Urothelium cell line (cell line): Measurements from ENCODE around the gene CEP57L1.

Experiments
- DNase-seq: peaks from one replicate; pipeline ENCODE4 v3.0.0; 2011; ENCODE audit warnings: low spot score, mixed read lengths
- FAIRE-seq: peaks from 2 replicates; lab custom pipeline; 2011; peaks lifted over from hg19 to GRCh38; lab: Jason Lieb, UNC

The CEP57L1 gene

DNA sequence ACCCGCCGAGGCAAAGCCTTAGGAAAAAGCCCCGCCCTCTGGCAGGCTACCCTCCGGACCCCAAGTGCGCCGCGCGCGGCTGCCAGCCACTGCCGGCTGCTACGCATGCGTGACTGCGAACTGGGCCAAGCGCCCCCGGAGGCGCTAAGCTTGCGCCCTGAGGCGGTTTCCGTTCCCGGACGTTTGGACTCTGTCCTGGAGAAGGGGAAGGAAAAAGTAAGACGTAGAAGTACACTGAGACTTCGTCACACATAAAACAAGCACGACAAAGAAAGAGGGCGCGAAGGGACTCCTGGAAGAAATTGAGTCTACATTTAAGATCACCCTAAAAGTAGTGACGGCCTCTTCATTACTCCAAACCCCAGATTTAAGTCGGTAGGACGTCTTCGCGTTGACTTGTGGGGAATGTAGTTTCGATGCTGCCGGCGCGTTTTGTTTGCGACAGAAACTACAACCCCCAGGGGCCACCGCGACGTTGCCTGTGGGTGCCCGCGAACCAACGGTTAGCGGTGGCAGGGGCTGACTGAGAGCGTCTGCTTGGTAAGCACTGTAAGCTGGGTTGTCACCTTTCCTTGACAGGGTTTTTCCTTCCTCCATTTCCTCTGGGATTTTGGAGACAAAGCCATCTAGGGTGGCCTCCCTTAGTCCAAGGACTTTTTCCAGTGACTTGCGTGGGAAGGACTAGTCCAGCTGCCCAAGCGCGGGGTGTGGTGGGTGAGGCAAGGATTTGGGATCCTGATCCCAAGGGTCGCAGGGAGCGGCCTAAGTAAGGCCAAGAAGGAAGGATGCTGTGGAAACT lies at the start of gene CEP57L1:
Gene CEP57L1, plus strand, starts transcription at position 472 of the 799 bp plus-strand sequence. CDS start 49,715 bp downstream, outside the sequence.
- no peak for FAIRE-seq
- DNase-seq = peak; percentile 76

DNA sequence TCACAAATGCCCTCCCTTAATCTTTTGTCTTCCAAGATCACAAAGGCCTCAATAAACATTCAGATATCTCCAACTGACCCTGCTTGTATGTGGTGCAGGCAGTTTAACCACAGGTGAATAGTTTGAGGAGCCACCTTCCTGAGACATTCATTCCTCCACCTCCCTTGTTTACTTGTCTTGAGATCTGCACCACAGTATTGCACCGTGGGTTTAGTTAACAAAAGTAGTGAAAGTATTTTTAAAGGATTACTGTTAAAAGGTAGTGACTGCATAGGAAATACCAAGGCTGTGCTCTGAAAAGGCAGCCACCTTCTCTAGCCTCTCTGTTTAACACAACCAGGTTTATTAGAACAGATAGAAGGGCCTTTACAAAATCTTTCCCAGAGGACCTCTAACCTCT lies 47.1 kb upstream of the CEP57L1 start:
- DNase-seq (no peak), FAIRE-seq (no peak)

DNA sequence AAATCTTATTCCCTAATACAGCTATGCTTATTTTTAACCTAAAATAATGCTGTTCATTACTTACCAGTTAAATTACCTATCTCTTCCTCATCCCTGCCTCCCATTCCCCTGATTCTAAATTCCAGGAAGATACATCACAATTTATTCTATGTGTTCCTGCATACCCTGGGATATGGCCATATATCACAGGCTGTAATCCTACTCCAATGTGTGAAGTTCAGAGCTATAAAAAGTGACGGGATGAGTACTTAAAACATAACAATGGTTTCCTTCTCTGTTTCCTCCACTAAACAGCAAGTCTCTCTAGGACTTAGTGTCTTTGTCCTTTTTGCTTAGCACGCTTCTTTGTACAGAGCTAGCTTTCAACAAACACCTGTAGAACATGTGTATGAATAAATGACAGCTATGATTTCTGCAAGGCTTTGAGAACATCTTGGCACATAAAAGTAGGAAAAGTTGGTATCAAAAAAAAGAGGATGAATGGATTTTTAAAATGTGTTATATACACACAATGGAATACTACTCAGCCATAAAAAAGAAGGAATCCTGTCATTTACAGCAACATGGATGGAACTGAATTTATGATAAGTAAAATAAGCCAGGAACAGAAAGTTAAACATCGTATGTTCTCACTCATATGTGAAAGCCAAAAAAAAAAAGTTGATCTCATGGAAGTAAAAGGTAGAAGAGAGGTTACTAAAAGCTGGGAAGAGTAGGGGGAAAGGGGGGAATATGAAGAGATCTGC lies 46.5 kb upstream of the CEP57L1 start:
- DNase-seq (no peak), FAIRE-seq (no peak)

DNA sequence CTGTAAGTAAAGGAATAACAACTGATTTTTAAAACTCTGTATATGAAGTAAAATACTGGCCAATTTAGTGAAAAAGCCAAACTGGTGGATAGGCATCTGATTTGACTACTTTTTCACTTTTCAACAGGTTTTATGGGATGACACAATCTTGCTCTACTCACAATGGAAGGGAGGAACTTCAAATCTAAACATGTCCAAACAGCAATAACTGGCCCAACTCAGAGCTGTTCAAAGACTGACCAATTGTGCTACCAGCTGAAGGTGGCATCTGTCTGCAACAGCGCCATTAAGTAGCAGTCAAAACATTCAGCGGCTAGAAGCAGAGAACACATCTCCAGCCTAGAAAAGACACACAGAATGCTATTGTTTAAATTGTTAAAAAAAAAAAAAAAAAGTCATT lies 45.3 kb upstream of the CEP57L1 start:
- FAIRE-seq (no peak), DNase-seq (no peak)

DNA sequence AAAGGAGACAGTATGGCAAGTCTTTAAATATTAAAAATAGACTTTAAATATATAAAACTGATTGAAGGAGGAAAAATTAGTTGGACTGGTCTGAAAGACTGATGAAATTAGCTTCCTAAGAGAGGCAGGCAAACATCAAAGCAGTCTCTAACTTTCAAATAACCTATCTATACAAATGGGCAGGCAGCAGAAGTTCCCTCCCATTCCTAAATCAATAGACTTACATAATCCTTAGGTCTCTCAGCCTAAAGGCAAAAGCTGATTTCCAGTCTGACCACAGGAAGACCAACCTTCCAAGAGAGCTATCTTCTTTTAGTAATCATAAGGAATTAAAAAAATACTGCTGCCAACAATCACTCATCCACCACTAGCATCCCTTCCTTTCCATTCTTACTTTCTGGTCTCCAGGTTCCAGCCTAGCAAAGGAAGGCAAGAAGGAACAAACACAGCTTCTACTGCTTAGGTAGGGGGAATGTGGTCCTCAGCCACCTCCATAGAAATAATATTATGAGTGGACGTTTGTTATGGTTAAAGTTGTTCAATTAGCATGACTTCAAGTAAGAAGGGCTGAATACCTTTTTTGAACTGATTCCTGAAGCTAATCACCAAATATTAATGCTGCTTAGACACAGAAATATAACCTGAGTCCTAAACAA lies 44.7 kb upstream of the CEP57L1 start:
- no peak for FAIRE-seq
- DNase-seq = no peak

DNA sequence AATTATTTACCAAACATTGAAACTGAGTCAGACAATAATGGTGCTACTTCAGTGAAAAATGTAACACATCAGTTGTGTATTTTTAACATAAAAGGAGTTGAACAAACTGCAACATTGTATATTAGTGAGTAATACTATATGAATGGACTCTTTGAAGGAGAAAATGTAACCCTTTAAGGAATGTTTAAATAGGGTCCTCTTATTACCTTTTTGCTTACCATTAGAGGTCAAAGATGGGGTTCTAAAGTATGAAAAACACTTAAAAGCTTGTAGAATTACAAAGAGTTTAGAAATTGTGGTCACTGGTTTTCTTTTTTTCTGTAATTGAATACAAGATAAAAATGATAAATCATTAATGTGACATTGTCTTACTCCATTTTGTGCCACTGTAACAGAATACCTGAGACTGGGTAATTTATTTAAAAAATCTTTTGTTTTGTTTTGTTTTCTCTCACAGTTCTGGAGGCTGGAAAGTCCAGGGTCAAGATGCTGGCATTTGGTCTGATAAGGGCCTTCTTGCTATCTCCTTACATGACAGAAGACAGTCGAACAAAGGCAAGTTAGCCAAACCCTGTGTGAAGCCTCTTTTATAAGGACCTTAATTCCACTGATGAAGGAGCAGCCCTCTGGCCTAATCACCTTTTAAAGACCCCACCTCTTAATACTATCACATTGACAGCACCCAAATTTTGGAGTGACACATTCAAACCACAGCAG lies 43.8 kb upstream of the CEP57L1 start:
- no peak for DNase-seq
- no peak for FAIRE-seq

DNA sequence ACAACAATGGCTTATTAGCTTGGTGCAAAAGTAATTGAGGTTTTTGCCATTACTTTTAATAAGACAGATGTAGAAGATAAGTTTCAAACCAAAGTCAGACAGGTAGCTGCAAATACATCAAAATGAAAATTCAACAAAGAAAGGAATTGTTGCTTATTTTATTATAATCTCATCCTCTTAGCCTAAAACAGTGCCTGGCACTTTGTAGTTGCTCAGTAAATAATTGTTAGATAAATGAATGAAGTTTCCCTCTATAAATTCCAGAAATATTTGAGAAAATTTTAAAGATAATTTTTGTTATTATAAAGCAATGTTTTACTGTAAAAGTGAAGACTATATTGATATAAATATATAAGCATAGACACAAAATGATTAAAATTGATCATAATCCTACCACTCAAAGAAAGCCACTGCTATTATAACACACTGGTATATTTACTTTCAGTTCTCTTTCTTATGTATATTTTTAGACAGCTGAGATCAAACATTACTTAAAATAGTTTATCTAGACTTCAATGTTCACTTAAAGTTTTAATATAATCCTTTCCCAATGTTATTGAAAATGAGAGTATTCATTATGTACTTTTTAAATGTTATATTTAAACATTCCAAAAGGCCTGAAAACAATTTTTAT lies 43.2 kb upstream of the CEP57L1 start:
- DNase-seq (no peak), FAIRE-seq (no peak)

DNA sequence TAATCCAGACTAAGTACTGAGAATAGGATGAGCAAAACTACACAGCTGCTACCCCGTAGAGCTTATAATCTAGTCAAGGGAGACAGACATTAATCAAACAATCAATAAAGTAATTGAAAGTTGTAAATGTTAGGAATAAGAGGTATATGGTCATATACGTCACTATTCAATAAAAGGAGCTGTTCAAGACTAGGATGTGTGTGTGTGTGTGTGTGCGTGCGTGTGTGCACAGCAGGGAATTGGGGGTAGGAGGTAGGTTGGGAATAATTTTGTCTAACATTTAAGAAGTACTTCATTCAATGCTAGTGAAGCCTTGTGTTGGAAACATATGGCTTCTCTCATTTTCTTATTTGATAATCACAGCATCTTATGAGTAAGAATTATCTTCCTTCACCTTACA lies 42.5 kb upstream of the CEP57L1 start:
- FAIRE-seq (no peak), DNase-seq (no peak)

DNA sequence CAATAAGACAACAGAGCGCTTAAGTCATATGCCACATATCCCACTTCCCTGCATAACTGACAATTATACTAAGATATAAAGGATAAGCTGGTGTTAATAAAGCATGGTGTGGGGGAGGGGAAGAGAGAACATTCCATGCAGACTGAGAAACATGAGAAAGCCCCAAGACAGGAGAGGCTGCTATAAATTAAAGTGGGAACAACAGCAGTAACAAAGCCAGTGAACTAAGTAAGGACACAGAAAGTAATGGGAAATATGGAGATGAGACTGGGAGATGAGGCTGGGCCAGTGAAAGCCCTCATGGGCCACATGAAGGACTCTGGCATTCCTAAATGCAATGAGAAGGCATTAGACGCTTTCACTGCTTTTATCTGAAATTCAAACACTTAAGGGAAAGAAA lies 42.0 kb upstream of the CEP57L1 start:
- DNase-seq (no peak), FAIRE-seq (no peak)

DNA sequence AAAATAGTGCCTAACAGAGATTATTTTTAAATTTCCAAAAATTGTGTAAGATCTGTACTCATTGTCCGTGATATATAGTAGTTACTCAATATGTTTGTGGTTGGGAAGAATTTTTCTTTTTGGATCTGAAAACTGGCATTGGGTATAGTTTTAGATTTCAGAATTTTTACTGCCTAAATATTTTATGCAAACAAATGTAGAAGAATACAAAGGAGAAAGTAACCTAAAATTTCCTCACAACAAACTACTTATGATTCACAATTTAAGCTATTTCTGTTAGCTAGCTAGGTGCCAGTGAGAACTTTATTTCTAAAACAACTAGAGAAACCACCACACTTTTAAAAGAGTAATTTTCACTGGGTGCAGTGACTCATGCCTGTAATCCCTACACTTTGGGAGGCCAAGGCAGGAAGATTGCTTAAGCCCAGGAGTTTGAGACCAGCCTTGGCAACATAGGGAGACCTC lies 39.5 kb upstream of the CEP57L1 start:
- FAIRE-seq (no peak), DNase-seq (no peak)

DNA sequence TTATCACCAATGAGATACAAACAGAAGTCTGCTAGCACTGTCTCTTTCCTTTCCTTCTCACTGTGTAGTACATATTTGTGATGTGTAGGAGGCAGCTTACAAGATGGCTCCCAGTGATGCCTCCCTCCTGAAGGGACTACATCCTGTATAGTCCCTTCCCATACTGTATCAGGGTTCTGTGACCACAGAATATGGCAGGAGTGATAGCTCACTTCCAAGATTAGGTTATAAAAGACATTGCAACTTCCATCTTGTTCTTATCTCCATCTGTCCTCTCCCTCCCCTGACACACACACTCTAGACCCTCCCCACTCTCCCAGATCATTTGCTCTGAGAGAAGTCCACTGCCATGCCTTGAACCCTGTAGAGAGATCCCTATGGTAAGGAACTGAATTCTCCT lies 38.6 kb upstream of the CEP57L1 start:
- FAIRE-seq = no peak
- no peak for DNase-seq

DNA sequence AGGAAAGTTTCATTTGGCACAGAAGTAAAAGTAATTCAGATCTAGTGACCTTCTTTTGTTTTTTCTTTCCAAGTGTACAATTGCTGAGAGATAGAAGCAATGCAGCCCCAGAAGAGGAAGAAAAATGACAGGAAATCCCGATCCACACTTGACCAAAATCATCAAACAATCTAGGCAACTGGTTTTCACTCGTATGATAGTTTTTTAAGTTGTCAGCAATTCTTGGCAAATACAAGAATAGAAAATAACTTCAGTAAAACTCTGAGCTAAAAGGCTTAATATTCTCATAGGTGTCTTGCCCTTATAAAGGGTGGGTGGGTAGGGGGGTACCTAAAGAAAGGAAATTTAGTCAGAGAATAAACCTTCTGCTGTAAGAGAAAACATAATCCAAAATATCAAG lies 36.7 kb upstream of the CEP57L1 start:
- DNase-seq (no peak), FAIRE-seq (no peak)

DNA sequence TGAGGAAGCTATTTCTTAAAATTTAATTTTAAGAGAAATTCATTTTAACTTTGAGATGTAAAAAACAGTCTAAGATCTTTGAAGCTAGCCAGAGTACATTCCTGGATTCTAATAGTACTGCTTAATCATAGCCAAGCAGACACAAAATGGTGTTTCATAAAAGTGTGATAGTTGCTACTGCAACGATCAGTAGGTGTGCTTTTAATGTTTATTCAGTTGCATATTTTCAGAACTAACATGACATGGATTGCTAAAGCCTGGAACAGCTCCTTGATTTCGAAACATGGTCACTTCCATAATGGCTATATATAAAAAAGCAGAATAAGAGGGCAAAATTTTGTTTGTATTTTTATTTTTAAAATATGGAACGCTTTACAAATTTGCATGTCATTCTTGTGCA lies 36.2 kb upstream of the CEP57L1 start:
- no peak for FAIRE-seq
- no peak for DNase-seq

DNA sequence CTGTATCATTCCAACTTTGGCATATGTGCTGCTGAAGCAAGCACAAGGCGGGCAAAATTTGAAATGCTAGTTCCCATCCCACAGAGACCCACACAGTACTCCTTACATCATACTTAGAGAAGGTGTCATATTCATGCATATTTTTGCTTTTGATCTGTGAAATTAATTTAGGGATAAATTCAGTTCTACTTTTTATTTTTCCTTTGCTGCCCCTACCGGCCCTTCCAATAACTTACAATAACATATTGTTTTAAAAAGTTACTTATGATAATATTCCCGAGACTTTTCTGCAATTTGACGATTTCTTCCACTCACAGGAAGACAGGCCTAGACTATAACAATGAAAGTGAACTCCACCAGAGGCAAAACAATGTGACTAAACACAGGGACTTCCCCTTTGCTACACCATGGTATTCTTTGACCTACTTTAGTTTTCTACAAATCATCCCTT lies 35.7 kb upstream of the CEP57L1 start:
- DNase-seq = no peak

DNA sequence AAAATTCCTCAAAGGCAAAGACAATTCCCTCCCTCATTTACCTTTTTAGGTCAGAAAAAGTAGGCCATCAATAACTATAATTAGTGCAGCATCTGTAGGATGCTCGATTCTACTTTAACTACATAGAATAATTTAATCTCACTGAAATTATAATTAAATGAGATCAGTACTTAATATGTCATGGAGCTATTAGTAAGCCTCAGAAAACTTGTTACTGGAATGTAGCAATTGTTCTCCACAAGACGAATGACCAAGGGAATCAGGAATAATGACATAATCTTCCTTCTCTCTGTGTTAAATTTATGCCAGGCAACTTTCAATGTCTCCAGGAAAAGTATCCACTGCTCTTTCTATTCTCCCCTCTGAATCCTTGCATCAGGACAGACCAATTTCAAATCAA lies 34.7 kb upstream of the CEP57L1 start:
- FAIRE-seq = no peak
- DNase-seq = no peak

More for the DNA sequence above, 35.7 kb upstream of the CEP57L1 start:
- no peak for FAIRE-seq

DNA sequence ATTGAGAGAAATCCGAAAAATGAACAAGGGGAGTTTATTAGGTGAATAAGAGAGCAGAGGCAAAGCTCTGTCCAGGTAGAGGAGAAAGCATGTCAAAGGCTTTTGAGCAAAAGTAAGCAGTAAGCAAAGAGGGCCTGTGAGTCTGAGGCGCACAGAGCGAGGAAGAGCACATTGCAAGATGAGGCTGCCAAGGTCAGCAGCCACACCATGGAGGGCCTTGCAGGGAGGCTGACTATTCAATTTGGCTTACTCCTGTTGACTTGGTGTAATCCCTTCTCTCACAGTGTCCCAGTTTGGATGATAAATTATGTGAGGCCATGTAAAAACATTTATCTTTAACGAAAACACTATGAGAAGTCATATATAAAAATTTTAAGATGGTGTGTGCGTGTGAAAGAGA lies 33.1 kb upstream of the CEP57L1 start:
- DNase-seq (no peak), FAIRE-seq (no peak)

DNA sequence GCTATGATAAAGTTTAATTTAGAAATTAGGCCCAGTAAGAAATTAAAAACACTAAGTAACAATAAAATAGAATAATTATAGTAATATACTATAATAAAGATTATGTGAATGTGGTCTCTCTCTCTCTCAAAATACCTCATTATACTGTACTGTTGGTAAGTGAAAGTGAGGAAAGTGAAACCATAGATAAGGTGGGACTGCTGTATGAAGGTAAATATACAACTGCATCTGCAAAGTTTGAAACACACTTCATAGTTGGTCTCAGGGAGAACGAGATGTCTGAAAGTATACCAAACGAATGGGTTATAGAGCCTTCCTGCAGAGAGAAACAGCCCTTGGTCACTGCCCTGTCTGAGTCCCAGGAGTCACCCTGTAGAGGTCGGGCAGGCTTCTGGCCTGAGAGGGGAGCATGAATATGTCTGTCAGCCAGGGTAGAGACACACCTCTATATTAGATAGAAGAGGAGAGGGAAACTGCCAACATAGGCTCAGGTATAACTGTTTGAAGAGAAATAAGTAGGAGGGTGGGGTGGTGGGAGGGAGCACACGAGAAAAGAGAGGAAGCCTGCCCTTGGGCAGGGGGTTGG lies 32.4 kb upstream of the CEP57L1 start:
- no peak for DNase-seq
- FAIRE-seq = no peak

DNA sequence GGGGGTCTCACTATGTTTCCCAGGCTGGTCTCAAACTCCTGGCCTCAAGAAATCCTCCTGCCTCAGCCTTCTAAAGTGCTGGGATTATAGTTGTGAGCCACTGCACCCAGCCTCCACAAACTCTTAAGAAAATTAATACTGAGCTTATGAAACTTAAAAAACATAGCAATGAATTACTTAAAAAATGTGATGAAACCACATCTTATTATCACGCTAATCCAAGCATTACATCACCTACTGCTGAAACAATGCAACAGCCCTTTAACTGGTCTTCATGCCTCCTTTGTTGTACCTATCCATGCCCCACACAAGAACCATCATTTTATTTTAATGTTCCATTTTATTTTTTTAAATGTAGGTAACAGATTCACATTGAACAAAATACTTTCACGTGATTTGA lies 25.6 kb upstream of the CEP57L1 start:
- DNase-seq = no peak
- FAIRE-seq = no peak

DNA sequence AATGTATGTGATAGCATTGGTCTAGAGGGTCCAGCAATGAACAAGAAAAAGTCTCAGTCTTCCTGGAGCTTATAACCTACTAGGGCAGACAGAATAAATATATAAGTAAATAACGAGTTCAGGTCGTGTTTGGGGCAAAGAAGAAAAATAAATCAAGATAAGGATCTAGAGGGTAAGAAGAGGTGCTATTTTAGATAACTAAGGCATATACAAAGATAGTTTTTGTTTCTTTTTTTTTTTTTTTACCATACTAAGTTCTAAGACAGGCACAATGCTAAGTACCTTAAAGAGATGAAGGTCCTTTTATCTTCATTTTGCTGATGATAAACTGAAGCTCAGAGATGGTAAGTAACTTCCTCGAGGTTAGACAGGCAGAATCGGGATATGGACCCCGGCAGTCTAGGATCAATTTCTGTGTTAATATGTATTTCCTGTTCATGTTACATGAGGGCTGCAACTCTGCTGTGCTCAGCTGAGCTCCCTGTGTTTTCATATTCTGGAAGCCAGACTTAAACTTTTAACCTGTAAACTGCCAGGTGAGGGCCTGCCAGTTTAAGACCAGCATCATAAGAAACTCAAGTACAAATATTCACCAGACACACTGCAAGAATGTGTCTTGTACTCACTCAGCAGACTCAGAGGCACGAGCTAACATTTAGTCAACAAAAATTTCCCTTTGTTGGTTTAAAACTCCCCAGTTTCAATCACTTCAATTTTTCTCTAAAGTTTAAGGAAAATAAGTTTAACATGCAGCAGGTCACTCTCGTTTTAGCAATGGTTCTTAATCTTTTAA lies 24.0 kb upstream of the CEP57L1 start:
- no peak for FAIRE-seq

More for the DNA sequence above, 24.0 kb upstream of the CEP57L1 start:
- DNase-seq = no peak
